ENCODE data around the gene ATP8A2.

Gene ATP8A2

DNA sequence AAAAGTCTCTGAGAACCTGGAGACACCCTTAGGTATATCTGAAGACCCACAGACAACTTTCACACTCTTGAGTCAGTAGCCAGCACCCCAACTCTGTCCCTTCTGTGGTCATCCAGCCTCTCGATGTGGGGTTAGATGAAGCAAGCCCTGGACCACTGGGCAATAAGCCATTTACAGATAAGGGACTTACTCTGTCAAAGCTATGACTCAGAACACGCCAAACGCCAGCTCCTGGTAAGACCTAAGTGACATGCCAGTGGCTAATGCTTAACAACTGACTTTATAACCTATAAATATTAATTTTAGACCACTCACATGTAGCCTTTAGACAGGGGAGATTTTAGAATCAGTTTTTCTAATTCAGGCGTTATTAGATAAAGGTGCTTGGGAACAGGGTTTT is 594.3 kb downstream of the ATP8A2 start:
- Mint-ChIP-seq H3K4me1 (ENCODE audit: low read depth) (peaks cover 7% of the 10 kb centered on the region), H3K36me3 (ENCODE audit: low read depth) (no peaks in the 10 kb centered on the region), H3K4me3 (no peak overlapping the region), H3K27ac (no peak overlapping the region), H3K9me3 (no peaks in the 10 kb centered on the region), H3K27me3 (no peaks in the 10 kb centered on the region)
- DNase-seq: no peak

GRCh38 chr13:25967144-25967543 is 595.4 kb downstream of the ATP8A2 start:
- H3K4me1 Mint-ChIP-seq (ENCODE audit: low read depth): peaks cover 17% of the 10 kb centered on the region
- no peaks in the 10 kb centered on the region for H3K36me3 Mint-ChIP-seq (ENCODE audit: low read depth)
- H3K27me3 Mint-ChIP-seq: no peaks in the 10 kb centered on the region
- no peaks in the 10 kb centered on the region for H3K9me3 Mint-ChIP-seq
- DNase-seq: no peak
- no peak overlapping the region for H3K27ac Mint-ChIP-seq
- H3K4me3 Mint-ChIP-seq: no peak overlapping the region

- DNase-seq: no peak
- Mint-ChIP-seq H3K27me3 (no peaks in the 10 kb centered on the region), H3K27ac (peak overlapping the region; percentile 45), H3K4me3 (no peak overlapping the region), H3K36me3 (ENCODE audit: low read depth) (no peaks in the 10 kb centered on the region), H3K9me3 (no peaks in the 10 kb centered on the region), H3K4me1 (ENCODE audit: low read depth) (peaks cover 46% of the 10 kb centered on the region)
These were observed 599.3 kb downstream of the ATP8A2 start for GRCh38 chr13:25971047-25971446.

DNA sequence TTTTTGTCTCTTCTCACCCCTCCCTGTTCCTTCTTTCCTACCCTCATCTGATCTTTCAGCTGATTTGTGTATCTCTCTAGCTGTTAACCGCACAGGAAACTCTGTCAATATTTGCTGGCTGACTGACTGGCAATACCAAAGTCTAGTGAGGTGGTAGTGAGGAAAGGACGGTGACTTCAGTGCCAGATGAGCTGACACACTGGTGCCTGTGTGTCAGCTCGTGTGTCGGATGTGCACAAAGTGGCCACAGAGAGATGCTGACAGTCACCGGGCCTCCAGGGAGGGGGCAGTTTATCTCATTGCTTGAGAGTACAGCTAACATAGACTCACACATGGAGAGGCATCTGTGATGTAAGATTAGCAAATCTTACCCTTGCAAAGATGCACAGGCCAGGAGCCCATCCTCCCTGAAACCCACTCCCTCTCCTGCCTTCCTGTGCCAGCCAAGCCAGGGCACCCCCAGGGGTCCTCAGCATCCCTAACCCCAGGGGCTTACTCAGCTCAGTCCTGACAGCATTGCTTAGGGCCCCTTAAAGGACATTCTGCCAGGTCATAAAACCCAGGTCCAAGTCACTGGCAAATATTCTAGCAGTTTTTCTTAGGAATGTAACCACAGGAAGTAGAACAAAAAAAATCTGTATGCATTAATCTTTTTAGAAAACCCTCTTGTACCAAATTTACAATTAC is 599.8 kb downstream of the ATP8A2 start:
- peak overlapping the region; percentile 45 for H3K27ac Mint-ChIP-seq
- DNase-seq: peak; percentile 45
- no peaks in the 10 kb centered on the region for H3K27me3 Mint-ChIP-seq
- H3K36me3 Mint-ChIP-seq (ENCODE audit: low read depth): no peaks in the 10 kb centered on the region
- H3K9me3 Mint-ChIP-seq: no peaks in the 10 kb centered on the region
- H3K4me3 Mint-ChIP-seq: no peak overlapping the region
- H3K4me1 Mint-ChIP-seq (ENCODE audit: low read depth): peaks cover 48% of the 10 kb centered on the region

DNA sequence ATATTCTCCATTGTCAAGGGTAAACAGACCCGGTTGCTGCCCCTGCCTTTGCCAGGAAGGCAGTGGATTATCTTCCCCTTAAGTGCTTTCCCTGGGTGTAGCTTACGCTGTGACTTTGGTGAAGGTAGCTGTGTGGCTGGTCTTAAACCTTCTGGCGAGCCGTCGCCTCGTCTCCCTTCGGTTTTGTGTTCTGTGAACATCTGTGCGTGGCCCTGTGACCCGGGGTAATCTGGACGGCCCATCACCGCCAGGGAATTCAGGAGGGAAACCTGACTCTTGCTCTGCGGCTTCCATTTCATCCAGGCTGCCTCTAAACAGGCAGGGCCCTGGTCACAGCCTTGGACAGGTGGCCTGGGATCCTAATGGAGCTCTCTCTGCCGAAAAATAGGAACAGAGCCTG is 601.3 kb downstream of the ATP8A2 start:
- Mint-ChIP-seq H3K27ac (peak overlapping the region; percentile 50), H3K4me3 (no peak overlapping the region), H3K27me3 (no peaks in the 10 kb centered on the region), H3K4me1 (ENCODE audit: low read depth) (peaks cover 58% of the 10 kb centered on the region), H3K36me3 (ENCODE audit: low read depth) (no peaks in the 10 kb centered on the region), H3K9me3 (no peaks in the 10 kb centered on the region)
- DNase-seq: no peak

DNA sequence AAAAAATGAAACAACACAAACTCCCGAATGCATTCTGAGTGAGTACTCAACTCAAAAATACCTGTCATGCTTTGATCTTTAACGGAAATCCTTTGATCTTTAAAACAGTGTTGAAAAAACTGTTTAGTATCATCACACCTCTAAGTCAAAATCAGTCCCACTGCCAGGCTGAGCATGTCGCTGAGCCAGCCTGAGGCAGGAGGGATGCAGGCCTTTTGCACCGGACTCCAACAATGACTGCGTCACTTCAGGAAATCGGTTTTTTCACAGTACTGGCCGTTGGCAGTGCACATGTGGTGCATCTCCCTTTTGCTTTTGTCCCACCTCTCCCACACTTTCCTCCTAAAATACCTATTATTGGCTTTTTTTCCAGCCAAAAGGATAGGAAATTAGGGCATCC is 601.8 kb downstream of the ATP8A2 start:
- Mint-ChIP-seq H3K4me3 (peak overlapping the region; percentile 4), H3K27ac (peak overlapping the region; percentile 50), H3K4me1 (ENCODE audit: low read depth) (peaks cover 58% of the 10 kb centered on the region), H3K36me3 (ENCODE audit: low read depth) (no peaks in the 10 kb centered on the region), H3K9me3 (no peaks in the 10 kb centered on the region), H3K27me3 (no peaks in the 10 kb centered on the region)
- no peak for DNase-seq

GRCh38 chr13:25977216-25977615 is 605.4 kb downstream of the ATP8A2 start:
- Mint-ChIP-seq H3K4me3 (no peak overlapping the region), H3K9me3 (no peaks in the 10 kb centered on the region), H3K36me3 (ENCODE audit: low read depth) (no peaks in the 10 kb centered on the region), H3K27ac (peak overlapping the region; percentile 52), H3K4me1 (ENCODE audit: low read depth) (peaks cover 41% of the 10 kb centered on the region), H3K27me3 (no peaks in the 10 kb centered on the region)
- no peak for DNase-seq

DNA sequence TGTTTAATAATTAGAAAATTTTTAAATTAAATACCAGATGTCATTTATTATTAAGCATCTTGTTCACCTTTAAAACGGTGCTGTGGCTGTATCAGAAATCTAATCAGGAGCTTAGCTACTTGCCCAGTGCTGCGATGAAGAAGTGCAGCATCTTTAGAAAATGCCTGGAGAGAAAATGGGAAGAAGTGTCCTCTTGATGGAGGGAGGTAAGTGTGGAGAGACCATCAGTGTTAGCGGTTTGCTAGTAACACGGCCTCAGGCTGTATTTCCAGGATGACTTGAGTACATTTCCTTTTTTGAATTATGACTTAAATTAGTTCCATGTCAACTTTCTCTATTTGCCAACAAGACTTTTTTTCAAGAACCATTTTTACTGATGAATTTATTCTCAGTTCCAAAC is 605.9 kb downstream of the ATP8A2 start:
- no peak for DNase-seq
- Mint-ChIP-seq H3K27me3 (no peaks in the 10 kb centered on the region), H3K36me3 (ENCODE audit: low read depth) (no peaks in the 10 kb centered on the region), H3K4me1 (ENCODE audit: low read depth) (peaks cover 36% of the 10 kb centered on the region), H3K9me3 (no peaks in the 10 kb centered on the region), H3K27ac (no peak overlapping the region), H3K4me3 (no peak overlapping the region)

DNA sequence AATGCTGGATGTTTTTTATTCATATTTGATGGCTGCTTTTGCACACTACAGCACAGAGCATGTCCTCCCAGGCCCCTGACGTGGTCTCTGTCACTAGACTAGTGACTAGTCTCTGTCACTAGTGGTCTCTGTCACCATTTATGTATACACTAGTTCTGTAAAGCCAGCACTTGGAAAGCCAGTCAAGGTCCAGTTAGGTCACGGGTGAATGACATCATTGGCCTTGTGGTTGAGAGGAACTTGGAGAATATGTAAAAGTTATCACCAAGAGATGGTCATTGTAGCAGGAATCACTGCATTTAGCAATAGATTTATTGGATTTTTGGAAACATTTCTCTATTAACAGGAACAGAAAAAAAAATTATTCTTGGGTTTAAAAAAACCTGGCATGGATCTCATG is 607.2 kb downstream of the ATP8A2 start:
- no peak overlapping the region for H3K27ac Mint-ChIP-seq
- H3K4me1 Mint-ChIP-seq (ENCODE audit: low read depth): peaks cover 29% of the 10 kb centered on the region
- no peak overlapping the region for H3K4me3 Mint-ChIP-seq
- no peaks in the 10 kb centered on the region for H3K9me3 Mint-ChIP-seq
- no peaks in the 10 kb centered on the region for H3K36me3 Mint-ChIP-seq (ENCODE audit: low read depth)
- DNase-seq: no peak
- no peaks in the 10 kb centered on the region for H3K27me3 Mint-ChIP-seq

DNA sequence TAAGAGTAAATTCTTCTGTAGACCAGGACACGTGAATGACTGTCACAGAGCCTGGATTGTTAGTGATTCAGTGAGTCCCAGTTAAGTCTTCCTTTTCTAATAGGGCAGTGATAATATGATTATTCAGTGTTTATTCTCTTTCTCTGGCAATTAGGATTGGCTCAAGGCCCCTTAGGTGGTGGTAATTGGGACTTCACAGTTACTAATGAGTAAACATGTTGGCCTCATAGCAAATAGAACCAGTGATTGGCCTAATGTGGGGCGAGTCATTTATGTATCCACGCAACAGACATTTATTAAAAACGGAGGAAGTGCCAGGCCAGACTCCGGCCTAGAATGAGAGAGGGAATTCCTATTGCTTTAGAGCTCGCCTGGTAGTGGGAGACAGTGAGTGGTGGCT is 607.6 kb downstream of the ATP8A2 start:
- H3K4me1 Mint-ChIP-seq (ENCODE audit: low read depth): peaks cover 25% of the 10 kb centered on the region
- H3K4me3 Mint-ChIP-seq: no peak overlapping the region
- no peak overlapping the region for H3K27ac Mint-ChIP-seq

GRCh38 chr13:25980255-25980654 is 608.5 kb downstream of the ATP8A2 start:
- H3K27me3 Mint-ChIP-seq: no peaks in the 10 kb centered on the region
- DNase-seq: no peak

More for the DNA sequence above, 607.6 kb downstream of the ATP8A2 start:
- H3K27me3 Mint-ChIP-seq: no peaks in the 10 kb centered on the region
- no peaks in the 10 kb centered on the region for H3K36me3 Mint-ChIP-seq (ENCODE audit: low read depth)
- H3K9me3 Mint-ChIP-seq: no peaks in the 10 kb centered on the region
- no peak for DNase-seq

GRCh38 chr13:25981060-25981459 is 609.3 kb downstream of the ATP8A2 start:
- H3K4me1 Mint-ChIP-seq (ENCODE audit: low read depth): peaks cover 16% of the 10 kb centered on the region
- DNase-seq: no peak
- no peak overlapping the region for H3K27ac Mint-ChIP-seq
- H3K9me3 Mint-ChIP-seq: no peaks in the 10 kb centered on the region
- no peaks in the 10 kb centered on the region for H3K27me3 Mint-ChIP-seq
- H3K4me3 Mint-ChIP-seq: no peak overlapping the region
- no peaks in the 10 kb centered on the region for H3K36me3 Mint-ChIP-seq (ENCODE audit: low read depth)

More at GRCh38 chr13:25980255-25980654, 608.5 kb downstream of the ATP8A2 start:
- no peaks in the 10 kb centered on the region for H3K36me3 Mint-ChIP-seq (ENCODE audit: low read depth)
- no peak overlapping the region for H3K27ac Mint-ChIP-seq
- peaks cover 18% of the 10 kb centered on the region for H3K4me1 Mint-ChIP-seq (ENCODE audit: low read depth)
- H3K4me3 Mint-ChIP-seq: no peak overlapping the region
- no peaks in the 10 kb centered on the region for H3K9me3 Mint-ChIP-seq

DNA sequence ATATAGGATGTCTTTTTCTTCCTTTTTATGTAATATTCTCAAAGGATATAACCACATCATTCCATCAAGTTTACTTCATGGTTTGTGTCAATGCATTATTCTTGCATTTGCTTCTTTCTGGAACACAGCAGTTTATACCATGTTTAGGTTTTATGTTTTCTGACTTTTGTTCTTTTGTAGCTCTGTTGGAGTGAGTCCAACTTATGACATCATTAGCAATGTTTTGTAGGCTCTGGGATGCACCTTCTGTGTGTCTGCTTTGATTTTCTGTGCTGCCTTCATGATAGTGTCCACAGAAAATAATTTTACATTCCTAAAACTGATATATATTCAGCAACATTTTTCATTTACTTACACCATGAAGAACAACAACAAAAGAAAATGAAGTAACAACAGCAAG is 611.1 kb downstream of the ATP8A2 start:
- no peak overlapping the region for H3K4me3 Mint-ChIP-seq
- H3K4me1 Mint-ChIP-seq (ENCODE audit: low read depth): peaks cover 5% of the 10 kb centered on the region
- no peaks in the 10 kb centered on the region for H3K9me3 Mint-ChIP-seq
- no peak overlapping the region for H3K27ac Mint-ChIP-seq
- DNase-seq: no peak
- H3K27me3 Mint-ChIP-seq: no peaks in the 10 kb centered on the region
- no peaks in the 10 kb centered on the region for H3K36me3 Mint-ChIP-seq (ENCODE audit: low read depth)

DNA sequence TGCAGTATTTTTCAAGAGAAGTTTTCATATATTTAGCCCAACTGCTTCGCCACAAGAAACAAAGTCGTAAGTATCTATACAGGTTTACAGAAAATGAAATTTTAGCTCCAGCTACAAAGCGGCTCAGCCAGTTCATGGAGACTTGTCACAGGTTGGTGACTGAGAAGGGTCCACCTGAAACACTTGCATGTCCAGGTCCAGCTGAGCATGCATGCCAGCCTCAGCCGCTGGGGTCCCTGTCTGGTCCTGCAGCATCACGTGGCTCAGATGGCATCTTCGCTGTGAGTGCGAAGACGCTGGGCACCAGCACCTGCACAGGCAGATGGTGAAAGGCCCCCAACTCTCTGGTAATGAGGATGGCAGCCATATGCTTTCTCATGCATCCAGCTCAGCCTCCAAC is 616.2 kb downstream of the ATP8A2 start:
- Mint-ChIP-seq H3K36me3 (ENCODE audit: low read depth) (no peaks in the 10 kb centered on the region), H3K4me1 (ENCODE audit: low read depth) (peaks cover 3% of the 10 kb centered on the region), H3K4me3 (no peak overlapping the region), H3K27me3 (no peaks in the 10 kb centered on the region), H3K27ac (no peak overlapping the region), H3K9me3 (peaks cover 3% of the 10 kb centered on the region)
- no peak for DNase-seq

- Mint-ChIP-seq H3K36me3 (ENCODE audit: low read depth) (no peaks in the 10 kb centered on the region), H3K4me3 (no peak overlapping the region), H3K27ac (no peak overlapping the region), H3K4me1 (ENCODE audit: low read depth) (no peaks in the 10 kb centered on the region), H3K27me3 (no peaks in the 10 kb centered on the region), H3K9me3 (peaks cover 3% of the 10 kb centered on the region)
- no peak for DNase-seq
These were observed 616.9 kb downstream of the ATP8A2 start for GRCh38 chr13:25988661-25989060.

DNA sequence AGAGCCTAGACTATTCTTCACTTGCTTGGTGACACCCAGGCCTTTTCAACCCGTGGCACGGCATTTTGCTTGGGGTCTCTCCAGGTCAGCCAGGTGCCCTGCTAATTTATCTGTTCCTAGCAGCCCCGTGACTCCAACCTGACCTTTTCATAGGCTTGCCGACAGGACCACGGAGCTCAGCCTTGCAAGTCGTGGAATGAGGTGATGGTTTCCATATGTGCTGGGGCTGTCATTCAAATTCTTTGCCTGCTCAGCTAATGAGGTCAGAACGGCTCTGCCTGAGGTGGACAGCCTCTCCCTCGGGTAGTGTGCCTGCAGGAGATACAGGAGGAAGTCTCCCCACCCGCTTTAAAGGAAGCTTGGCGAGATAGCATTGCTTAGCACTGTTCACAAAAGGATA is 619.0 kb downstream of the ATP8A2 start:
- no peak for DNase-seq
- Mint-ChIP-seq H3K4me3 (no peak overlapping the region), H3K36me3 (ENCODE audit: low read depth) (no peaks in the 10 kb centered on the region), H3K4me1 (ENCODE audit: low read depth) (no peaks in the 10 kb centered on the region), H3K27me3 (no peaks in the 10 kb centered on the region), H3K27ac (no peak overlapping the region), H3K9me3 (peaks cover 16% of the 10 kb centered on the region)

All from activated T-cell treated with anti-CD3 and anti-CD28 coated beads, Interleukin-2, amount 50 U/mL, for 24 hours (primary cell).